Activated CD4-positive, alpha-beta memory T cell treated with anti-CD3 and anti-CD28 coated beads, Interleukin-2, amount 10 ng/mL, durations not matched to agents 7 days and 5 days (primary cell): ENCODE measurements around the gene KRT86. TPM values are rescaled to one million over a fixed set of nuclear protein-coding genes. Genes with fewer than 3 reads are reported as not detected.

Experiments
- CTCF ChIA-PET: fragments of 350-600 bp; sonication (Branson Sonifier 250); formaldehyde crosslinking; loops from one replicate; lab custom pipeline; 2021; ENCODE audit warnings: antibody characterized with exemption, inconsistent platforms; lab: Charles Lee
- POLR2A ChIA-PET: fragments of 350-600 bp; sonication (Branson Sonifier 250); formaldehyde crosslinking; loops from one replicate; lab custom pipeline; 2021; ENCODE audit warnings: antibody characterized with exemption; lab: Charles Lee
- DNase-seq: peaks from one replicate; pipeline ENCODE4 v3.0.0-alpha.2; 2020
- H3K27ac Mint-ChIP-seq: one replicate; pipeline ENCODE4 v1.8.0; 2021; ENCODE audit warnings: mild to moderate bottlenecking, mixed read lengths
- H3K27me3 Mint-ChIP-seq: one replicate; pipeline ENCODE4 v1.8.0; 2021; ENCODE audit warnings: mixed read lengths
- H3K36me3 Mint-ChIP-seq: one replicate; pipeline ENCODE4 v1.8.0; 2021; ENCODE audit warnings: low read depth, mixed read lengths
- H3K4me1 Mint-ChIP-seq: one replicate; pipeline ENCODE4 v1.8.0; 2021; ENCODE audit warnings: mixed read lengths
- H3K4me3 Mint-ChIP-seq: one replicate; pipeline ENCODE4 v1.8.0; 2021; ENCODE audit warnings: mild to moderate bottlenecking, mixed read lengths
- H3K9me3 Mint-ChIP-seq: one replicate; pipeline ENCODE4 v1.8.0; 2021; ENCODE audit warnings: mixed read lengths
- total RNA-seq, 2 experiments: library from RNA; stranded (reverse); gene quantifications; one replicate each; pipeline ENCODE4 v1.2.3, GENCODE V29; 2021

The KRT86 gene
- total RNA-seq = under 1 TPM; 0.23 to 0.30 TPM

- peaks cover 61% of the 10 kb centered on the region for H3K27me3 Mint-ChIP-seq
- no peak within 1 kb of the TSS for H3K27ac Mint-ChIP-seq
- ChIA-PET CTCF (interaction anchor here (1.2 kb wide), 1 partner anchor 23 kb away, joined by 3 read pairs; no protein-coding TSS in a partner anchor), POLR2A (no interaction called here)
- H3K4me1 Mint-ChIP-seq = peaks cover 9% of the 10 kb centered on the region
- H3K9me3 Mint-ChIP-seq = no peaks in the 10 kb centered on the region
- H3K36me3 Mint-ChIP-seq = no peaks in the 10 kb centered on the region
- H3K4me3 Mint-ChIP-seq = no peak within 1 kb of the TSS
- peak; percentile 7 for DNase-seq
Observed at GRCh38 chr12:52274521-52275120, at the start of gene KRT86. TSS of gene KRT86 (plus strand) at chr12:52274645. CDS start at chr12:52301917, 27,272 bp downstream.

DNA sequence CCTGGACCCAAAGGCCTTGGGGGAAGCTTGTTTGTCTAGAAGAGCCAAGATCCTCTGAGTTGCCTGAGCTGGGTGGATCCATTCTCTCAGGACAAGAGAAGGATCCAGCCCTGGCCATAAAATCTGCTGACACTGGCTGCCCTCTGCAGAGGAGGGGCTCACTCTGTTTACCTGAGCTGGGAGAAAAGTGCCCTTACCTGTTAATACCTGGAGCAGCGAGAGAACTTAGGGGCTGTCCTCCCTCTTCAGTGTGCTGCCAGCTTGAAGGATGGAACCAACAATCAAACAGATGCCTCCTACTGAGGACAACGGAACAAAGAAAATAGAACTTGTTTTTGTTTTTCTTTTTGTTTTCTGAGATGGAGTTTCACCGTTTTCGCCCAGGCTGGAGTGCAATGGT is 48.7 kb upstream of the KRT86 start:
- peaks cover 61% of the 10 kb centered on the region for H3K27me3 Mint-ChIP-seq
- peaks cover 15% of the 10 kb centered on the region for H3K4me1 Mint-ChIP-seq
- H3K27ac Mint-ChIP-seq = no peak overlapping the region
- no peak for DNase-seq
- POLR2A ChIA-PET = no interaction called here
- no peaks in the 10 kb centered on the region for H3K9me3 Mint-ChIP-seq
- no peaks in the 10 kb centered on the region for H3K36me3 Mint-ChIP-seq
- no peak overlapping the region for H3K4me3 Mint-ChIP-seq
- CTCF ChIA-PET = interaction anchor here (1.0 to 8.7 kb wide), 6 partner anchors 9 to 102 kb away, joined by 3 to 80 read pairs (median 4); no protein-coding TSS in a partner anchor

GRCh38 chr12:52226446-52226845 is 48.0 kb upstream of the KRT86 start:
- H3K36me3 Mint-ChIP-seq = no peaks in the 10 kb centered on the region
- no peak overlapping the region for H3K27ac Mint-ChIP-seq
- peaks cover 11% of the 10 kb centered on the region for H3K4me1 Mint-ChIP-seq
- CTCF ChIA-PET = interaction anchor here (1.5 to 8.7 kb wide), 2 partner anchors 52 to 68 kb away, joined by 3 to 80 read pairs; no protein-coding TSS in a partner anchor
- peaks cover 65% of the 10 kb centered on the region for H3K27me3 Mint-ChIP-seq
- POLR2A ChIA-PET = no interaction called here
- DNase-seq = no peak
- H3K9me3 Mint-ChIP-seq = no peaks in the 10 kb centered on the region
- no peak overlapping the region for H3K4me3 Mint-ChIP-seq

DNA sequence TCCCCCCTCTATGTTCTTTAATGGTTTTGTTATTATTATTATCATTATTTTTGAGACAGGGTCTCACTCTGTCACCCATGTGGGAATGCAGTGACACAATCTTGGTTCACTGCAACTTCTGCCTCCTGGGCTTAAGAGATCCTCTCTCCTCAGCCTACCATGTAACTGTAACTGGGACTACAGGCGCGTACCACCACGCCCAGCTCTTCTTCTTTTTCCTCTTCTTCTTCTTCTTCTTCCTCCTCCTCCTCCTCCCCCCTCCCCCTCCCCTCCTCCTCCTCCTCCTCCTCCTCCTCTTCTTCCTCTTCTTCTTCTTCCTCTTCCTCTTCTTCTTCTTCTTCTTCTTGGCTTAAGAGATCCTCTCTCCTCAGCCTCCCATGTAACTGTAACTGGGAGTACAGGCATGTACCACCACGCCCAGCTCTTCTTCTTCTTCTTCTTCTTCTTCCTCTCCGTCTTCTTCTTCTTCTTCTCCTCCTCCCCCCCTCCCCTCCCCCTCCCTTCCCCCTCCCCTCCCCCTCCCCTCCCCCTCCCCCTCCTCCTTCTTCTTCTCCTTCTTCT is 46.8 kb upstream of the KRT86 start:
- POLR2A ChIA-PET = no interaction called here
- no peak overlapping the region for H3K4me3 Mint-ChIP-seq

DNA sequence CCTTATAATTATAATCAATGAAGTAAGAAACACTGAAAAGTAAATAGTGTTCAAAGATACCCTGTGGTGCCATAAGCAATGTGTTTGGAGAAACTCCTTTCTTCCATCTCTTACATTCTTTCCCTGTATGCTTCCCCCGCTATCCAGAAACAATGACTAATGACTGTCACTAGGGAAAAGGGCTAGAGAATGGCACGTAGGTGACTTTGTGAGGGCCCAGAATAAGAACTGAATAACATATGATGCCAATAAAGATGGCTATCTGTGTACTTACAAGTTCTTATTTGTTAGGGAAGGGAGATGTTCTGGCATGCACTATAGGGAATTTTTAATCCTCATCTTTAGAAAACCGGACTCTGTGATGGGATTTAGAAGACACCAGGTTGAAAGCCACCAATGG is 46.1 kb upstream of the KRT86 start:
- H3K27me3 Mint-ChIP-seq = peaks cover 75% of the 10 kb centered on the region
- no peak overlapping the region for H3K27ac Mint-ChIP-seq
- no peak for DNase-seq
- no peaks in the 10 kb centered on the region for H3K9me3 Mint-ChIP-seq
- no peak overlapping the region for H3K4me3 Mint-ChIP-seq
- ChIA-PET CTCF (no interaction called here), POLR2A (no interaction called here)
- peaks cover 3% of the 10 kb centered on the region for H3K4me1 Mint-ChIP-seq
- H3K36me3 Mint-ChIP-seq = no peaks in the 10 kb centered on the region

More for the DNA sequence above, 46.8 kb upstream of the KRT86 start:
- H3K27me3 Mint-ChIP-seq = peaks cover 75% of the 10 kb centered on the region
- no peak overlapping the region for H3K27ac Mint-ChIP-seq
- CTCF ChIA-PET = interaction anchor here (8.7 kb wide), 1 partner anchor 51 kb away, joined by 80 read pairs; no protein-coding TSS in a partner anchor
- H3K4me1 Mint-ChIP-seq = peaks cover 3% of the 10 kb centered on the region
- no peaks in the 10 kb centered on the region for H3K36me3 Mint-ChIP-seq
- DNase-seq = no peak
- H3K9me3 Mint-ChIP-seq = no peaks in the 10 kb centered on the region

DNA sequence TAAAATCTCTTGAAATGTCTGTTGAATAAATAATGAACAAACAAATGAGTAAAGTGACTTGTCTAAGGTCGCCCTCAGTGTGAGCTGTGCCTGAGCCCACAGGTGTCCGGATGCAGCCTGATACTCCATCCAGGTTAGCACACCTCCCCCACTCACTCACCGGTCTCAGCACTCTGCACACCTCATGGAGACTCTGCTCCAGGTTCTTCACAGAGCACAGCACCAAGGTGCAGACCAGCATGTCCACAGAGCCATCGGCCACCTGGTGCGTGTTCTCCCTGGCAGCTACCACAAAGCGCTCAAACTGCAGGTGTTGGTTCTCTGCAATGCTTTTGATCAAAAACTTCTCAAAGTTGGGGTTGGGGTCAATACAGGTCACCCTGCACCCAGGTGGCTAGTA is 45.5 kb upstream of the KRT86 start:
- Mint-ChIP-seq H3K27me3 (peaks cover 75% of the 10 kb centered on the region), H3K4me3 (no peak overlapping the region), H3K27ac (no peak overlapping the region), H3K4me1 (peaks cover 2% of the 10 kb centered on the region), H3K9me3 (no peaks in the 10 kb centered on the region), H3K36me3 (no peaks in the 10 kb centered on the region)
- ChIA-PET POLR2A (interaction anchor here (0.6 kb wide), 1 partner anchor 83 kb away, joined by 3 read pairs; no protein-coding TSS in a partner anchor), CTCF (no interaction called here)
- no peak for DNase-seq

DNA sequence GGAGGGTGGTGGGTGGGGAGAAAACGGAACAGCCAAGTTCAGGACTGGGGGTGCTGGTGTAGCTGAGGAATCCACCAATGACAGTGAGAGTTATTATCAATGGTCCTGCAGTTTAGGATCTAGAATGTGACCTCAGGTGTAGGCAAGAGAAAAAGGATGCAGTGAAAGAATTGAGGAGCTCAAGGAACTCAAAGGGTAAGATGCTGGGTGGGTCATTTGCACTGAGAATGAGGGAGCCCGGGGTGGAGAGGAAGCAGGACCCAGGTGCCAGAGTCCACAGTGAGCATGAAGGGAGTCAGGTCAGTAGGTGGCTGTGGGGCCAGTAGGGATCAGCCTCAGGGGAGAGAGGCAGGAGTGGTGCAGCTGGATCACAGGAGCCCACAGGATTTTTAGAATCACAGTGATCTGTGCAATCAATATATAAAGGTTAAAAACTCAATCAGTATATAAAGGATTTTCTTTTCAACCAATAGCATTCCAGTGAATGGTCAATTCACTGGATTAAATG is 44.6 kb upstream of the KRT86 start:
- Mint-ChIP-seq H3K4me1 (no peaks in the 10 kb centered on the region), H3K36me3 (no peaks in the 10 kb centered on the region), H3K27me3 (peaks cover 72% of the 10 kb centered on the region), H3K27ac (no peak overlapping the region), H3K4me3 (no peak overlapping the region), H3K9me3 (no peaks in the 10 kb centered on the region)
- ChIA-PET CTCF (interaction anchor here (0.9 to 1.2 kb wide), 2 partner anchors 8 to 49 kb away, joined by 3 to 4 read pairs; no protein-coding TSS in a partner anchor), POLR2A (interaction anchor here (0.6 kb wide), 1 partner anchor 82 kb away, joined by 3 read pairs; no protein-coding TSS in a partner anchor)
- no peak for DNase-seq

- ChIA-PET POLR2A (no interaction called here), CTCF (interaction anchor here (0.9 to 1.2 kb wide), 2 partner anchors 8 to 48 kb away, joined by 3 to 4 read pairs; no protein-coding TSS in a partner anchor)
- H3K4me1 Mint-ChIP-seq = no peaks in the 10 kb centered on the region
- H3K27ac Mint-ChIP-seq = no peak overlapping the region
- H3K9me3 Mint-ChIP-seq = no peaks in the 10 kb centered on the region
- peaks cover 70% of the 10 kb centered on the region for H3K27me3 Mint-ChIP-seq
- H3K4me3 Mint-ChIP-seq = no peak overlapping the region
- no peak for DNase-seq
- H3K36me3 Mint-ChIP-seq = no peaks in the 10 kb centered on the region
Observed at GRCh38 chr12:52230364-52231281, 43.8 kb upstream of the KRT86 start.

DNA sequence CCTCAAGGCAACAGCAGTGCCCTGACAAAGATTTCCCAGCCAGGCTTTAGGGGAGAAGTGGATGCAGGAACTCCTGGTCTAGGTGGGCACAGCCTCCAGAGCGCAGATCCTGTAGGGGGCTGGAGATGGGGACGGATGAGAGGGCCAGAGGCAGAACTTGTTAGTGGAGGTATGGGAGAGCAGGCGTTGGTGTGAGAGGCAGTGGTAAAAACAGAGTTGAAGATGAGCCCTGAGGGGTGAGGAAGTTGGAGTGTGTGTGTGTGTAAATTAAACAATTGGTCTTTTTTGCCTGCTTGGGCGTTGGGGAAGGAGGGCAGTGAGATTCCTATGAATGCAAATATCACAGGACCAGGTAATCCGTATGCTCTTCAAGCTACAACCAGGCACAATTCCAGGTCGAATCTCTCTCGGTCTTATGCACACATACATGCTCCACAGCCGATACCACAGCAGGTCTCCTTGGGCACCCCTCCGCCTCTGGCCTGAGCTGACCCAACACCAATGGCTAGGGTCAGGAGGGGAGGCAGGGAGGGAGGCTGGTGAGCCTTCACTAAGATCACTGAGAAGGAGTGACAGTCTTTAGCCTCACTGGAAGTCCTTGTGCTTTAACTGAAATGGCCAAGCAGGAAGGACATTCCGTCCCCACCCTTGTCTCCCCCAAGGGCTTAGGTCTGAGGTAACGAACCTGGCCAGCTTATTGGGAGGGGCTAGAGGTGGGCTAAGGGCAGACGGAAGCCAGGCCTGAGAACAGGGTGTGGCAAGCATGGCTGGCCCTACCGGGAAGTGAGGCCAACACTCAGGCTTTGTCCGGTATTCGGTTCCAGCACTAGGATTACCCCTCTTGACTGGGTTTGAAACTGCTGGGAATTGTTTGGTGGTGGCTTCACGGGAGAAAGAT is 42.9 kb upstream of the KRT86 start:
- H3K27me3 Mint-ChIP-seq = peaks cover 65% of the 10 kb centered on the region
- no peaks in the 10 kb centered on the region for H3K36me3 Mint-ChIP-seq
- POLR2A ChIA-PET = no interaction called here
- CTCF ChIA-PET = no interaction called here
- H3K27ac Mint-ChIP-seq = no peak overlapping the region
- H3K9me3 Mint-ChIP-seq = no peaks in the 10 kb centered on the region
- no peaks in the 10 kb centered on the region for H3K4me1 Mint-ChIP-seq
- H3K4me3 Mint-ChIP-seq = no peak overlapping the region
- no peak for DNase-seq

DNA sequence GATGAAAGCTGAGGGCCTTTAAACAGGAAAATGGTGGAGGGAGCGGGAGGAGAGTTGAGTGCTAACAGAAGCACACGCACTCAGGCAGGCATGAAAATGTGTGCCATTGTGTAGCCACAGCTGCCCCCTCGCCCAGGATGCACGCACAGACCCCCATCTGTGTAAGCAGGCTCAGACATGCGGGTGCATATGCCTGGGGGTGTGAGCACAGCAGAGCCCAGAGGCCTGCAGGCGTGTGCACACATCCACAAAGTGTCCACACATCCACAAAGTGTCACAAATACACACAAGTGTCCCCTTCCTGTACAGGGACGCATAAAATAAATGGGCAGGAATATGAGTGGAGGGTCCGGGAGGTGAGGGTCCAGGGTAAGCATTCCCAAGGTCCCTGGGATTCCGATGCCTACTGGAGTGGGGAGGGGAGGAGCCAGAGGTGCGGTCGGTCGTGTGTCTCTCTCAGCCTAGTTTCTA is 42.2 kb upstream of the KRT86 start:
- POLR2A ChIA-PET = no interaction called here
- H3K36me3 Mint-ChIP-seq = no peaks in the 10 kb centered on the region
- no peak overlapping the region for H3K4me3 Mint-ChIP-seq
- no peak overlapping the region for H3K27ac Mint-ChIP-seq
- DNase-seq = no peak
- no peaks in the 10 kb centered on the region for H3K9me3 Mint-ChIP-seq
- peaks cover 58% of the 10 kb centered on the region for H3K27me3 Mint-ChIP-seq
- CTCF ChIA-PET = no interaction called here
- H3K4me1 Mint-ChIP-seq = no peaks in the 10 kb centered on the region

DNA sequence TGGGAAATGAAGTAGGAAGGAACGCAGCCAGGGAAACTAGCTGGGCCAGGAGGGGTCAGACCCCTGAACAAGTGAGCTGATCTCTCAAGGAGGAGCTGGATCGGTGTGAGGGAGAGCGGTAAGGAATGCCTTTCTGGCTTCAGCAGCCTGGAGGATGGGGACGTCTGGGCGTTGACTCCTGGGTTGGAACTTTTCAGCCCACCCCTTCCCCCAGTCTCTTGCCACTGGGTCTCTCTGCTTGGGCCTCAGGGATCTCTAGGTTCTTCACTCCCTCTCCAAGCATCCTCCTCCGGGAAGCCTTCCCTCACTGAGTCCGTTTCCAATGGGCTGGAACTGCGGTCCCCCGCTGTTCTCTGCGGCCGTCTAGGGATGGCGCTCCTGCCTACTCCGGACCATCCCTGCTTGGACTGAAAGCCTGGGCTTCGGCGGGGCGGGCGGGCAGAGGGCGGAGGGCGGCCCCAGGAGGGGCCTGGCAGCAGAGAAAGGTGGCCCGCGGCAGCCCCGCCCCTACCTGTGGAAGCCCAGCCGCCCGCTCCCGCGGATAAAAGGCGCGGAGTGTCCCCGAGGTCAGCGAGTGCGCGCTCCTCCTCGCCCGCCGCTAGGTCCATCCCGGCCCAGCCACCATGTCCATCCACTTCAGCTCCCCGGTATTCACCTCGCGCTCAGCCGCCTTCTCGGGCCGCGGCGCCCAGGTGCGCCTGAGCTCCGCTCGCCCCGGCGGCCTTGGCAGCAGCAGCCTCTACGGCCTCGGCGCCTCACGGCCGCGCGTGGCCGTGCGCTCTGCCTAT is 41.6 kb upstream of the KRT86 start, which contains the start of gene KRT7:
TSS of gene KRT7 (plus strand) at position 570 of the 788 bp plus-strand sequence. CDS start at position 624, 54 bp downstream.
- Mint-ChIP-seq H3K36me3 (no peaks in the 10 kb centered on the region), H3K27ac (no peak within 1 kb of the TSS), H3K9me3 (no peaks in the 10 kb centered on the region), H3K27me3 (peaks cover 55% of the 10 kb centered on the region), H3K4me1 (no peaks in the 10 kb centered on the region), H3K4me3 (no peak within 1 kb of the TSS)
- ChIA-PET CTCF (no interaction called here), POLR2A (no interaction called here)
- DNase-seq = no peak
